KMS-11 (cell line): ENCODE measurements around the gene DENND1A.

Experiments
- H2AFZ ChIP-seq: fragments of 200-600 bp; sonication (generic); 2 replicates; pipeline ENCODE4 v1.6.1; 2016; ENCODE audit warnings: antibody characterized with exemption, mixed run types, low read depth
- H3K27ac ChIP-seq: fragments of 200-600 bp; sonication (generic); 2 replicates; pipeline ENCODE4 v1.6.1; 2016; ENCODE audit warnings: mild to moderate bottlenecking, mixed run types
- H3K27me3 ChIP-seq: fragments of 200-600 bp; sonication (generic); 2 replicates; pipeline ENCODE4 v1.6.1; 2017; ENCODE audit warnings: mild to moderate bottlenecking, low read depth, mixed run types, moderate library complexity; ENCODE audit not compliant: insufficient read depth
- H3K36me3 ChIP-seq: fragments of 200-600 bp; sonication (generic); 2 replicates; pipeline ENCODE4 v1.6.1; 2017; ENCODE audit warnings: mild to moderate bottlenecking, mixed run types; ENCODE audit not compliant: insufficient read depth
- H3K4me1 ChIP-seq: fragments of 200-600 bp; sonication (generic); 2 replicates; pipeline ENCODE4 v1.6.1; 2016; ENCODE audit warnings: mild to moderate bottlenecking, low read depth, mixed run types; ENCODE audit not compliant: poor library complexity, severe bottlenecking
- H3K4me2 ChIP-seq: fragments of 200-600 bp; sonication (generic); 2 replicates; pipeline ENCODE4 v1.7.0; 2016; ENCODE audit warnings: mild to moderate bottlenecking, mixed run types
- H3K4me3 ChIP-seq: fragments of 200-600 bp; sonication (generic); IDR thresholded peaks from 2 replicates; pipeline ENCODE4 v1.6.1; 2017; ENCODE audit warnings: low read depth, low read length, mixed read lengths; ENCODE audit not compliant: insufficient read depth
- H3K79me2 ChIP-seq: fragments of 200-600 bp; sonication (generic); 2 replicates; pipeline ENCODE4 v1.6.1; 2016; ENCODE audit warnings: low read depth, mixed run types; ENCODE audit not compliant: insufficient read depth
- H3K9ac ChIP-seq: fragments of 200-600 bp; sonication (generic); 2 replicates; pipeline ENCODE4 v1.6.1; 2016; ENCODE audit warnings: mild to moderate bottlenecking, mixed run types
- H4K20me1 ChIP-seq: fragments of 200-600 bp; sonication (generic); 2 replicates; pipeline ENCODE4 v1.6.1; 2016; ENCODE audit warnings: mild to moderate bottlenecking, mixed run types; ENCODE audit not compliant: insufficient read depth
- CTCF ChIP-seq: fragments of 200-600 bp; sonication (generic); conservative IDR thresholded peaks from 2 replicates; pipeline ENCODE4 v1.6.1; 2017; ENCODE audit warnings: low read depth, mild to moderate bottlenecking, antibody characterized with exemption, low read length, moderate library complexity, mixed read lengths

DENND1A gene

GRCh38 chr9:123796094-123796493 is 133.8 kb downstream of the DENND1A start:
- Histone ChIP-seq H4K20me1 (peaks cover 3% of the 10 kb centered on the region; the same call in 1 of the 2 replicates), H2AFZ (no peak overlapping the region), H3K4me1 (no peaks in the 10 kb centered on the region), H3K27me3 (no peaks in the 10 kb centered on the region), H3K4me2 (no peak overlapping the region), H3K4me3 (no peak overlapping the region), H3K79me2 (no peaks in the 10 kb centered on the region), H3K36me3 (no peaks in the 10 kb centered on the region), H3K9ac (no peak overlapping the region), H3K27ac (no peak overlapping the region)
- TF ChIP-seq CTCF: no peak

- peaks cover 3% of the 10 kb centered on the region; the same call in 1 of the 2 replicates for H4K20me1 ChIP-seq
These were observed 134.6 kb downstream of the DENND1A start for GRCh38 chr9:123795336-123795735.

GRCh38 chr9:123792501-123792900 is 137.4 kb downstream of the DENND1A start:
- Histone ChIP-seq H4K20me1 (no peaks in the 10 kb centered on the region; the same call in 1 of the 2 replicates), H3K9ac (no peak overlapping the region), H3K79me2 (no peaks in the 10 kb centered on the region), H3K4me2 (no peak overlapping the region), H3K27me3 (no peaks in the 10 kb centered on the region), H3K4me3 (no peak overlapping the region), H3K36me3 (no peaks in the 10 kb centered on the region), H2AFZ (no peak overlapping the region), H3K27ac (no peak overlapping the region), H3K4me1 (peaks cover 8% of the 10 kb centered on the region)
- no peak for TF ChIP-seq CTCF

More at GRCh38 chr9:123795336-123795735, 134.6 kb downstream of the DENND1A start:
- Histone ChIP-seq H3K27me3 (no peaks in the 10 kb centered on the region), H3K4me3 (no peak overlapping the region), H3K27ac (no peak overlapping the region), H3K4me1 (no peaks in the 10 kb centered on the region), H3K79me2 (no peaks in the 10 kb centered on the region), H2AFZ (no peak overlapping the region), H3K9ac (no peak overlapping the region), H3K36me3 (no peaks in the 10 kb centered on the region), H3K4me2 (no peak overlapping the region)
- no peak for TF ChIP-seq CTCF

- H2AFZ ChIP-seq: no peak overlapping the region
- no peak overlapping the region for H3K4me3 ChIP-seq
- H3K36me3 ChIP-seq: no peaks in the 10 kb centered on the region
- TF ChIP-seq CTCF: no peak
- H3K4me2 ChIP-seq: no peak overlapping the region
- H3K27ac ChIP-seq: no peak overlapping the region
- H3K27me3 ChIP-seq: no peaks in the 10 kb centered on the region
- no peaks in the 10 kb centered on the region for H3K79me2 ChIP-seq
- peaks cover 8% of the 10 kb centered on the region for H3K4me1 ChIP-seq
- H3K9ac ChIP-seq: no peak overlapping the region
- no peaks in the 10 kb centered on the region for H4K20me1 ChIP-seq
These were observed 140.2 kb downstream of the DENND1A start for GRCh38 chr9:123789554-123790292.
